Stomach smooth muscle (tissue), 2 donors: ENCODE measurements around the gene SRBD1.

Experiments
- H3K27ac ChIP-seq: one replicate; pipeline ENCODE4 v1.7.0; 2013; ENCODE audit warnings: mild to moderate bottlenecking, low read length, inconsistent platforms
- H3K27me3 ChIP-seq, 2 donors: one replicate each; pipeline ENCODE4 v1.7.0; 2013; ENCODE audit warnings: low read length in 2 of 2; ENCODE audit not compliant: insufficient read depth in 2 of 2, control insufficient read depth in 1 of 2
- H3K36me3 ChIP-seq, 2 donors: one replicate each; pipeline ENCODE4 v1.7.0; 2013; ENCODE audit warnings: low read length in 2 of 2; ENCODE audit not compliant: control insufficient read depth in 2 of 2, insufficient read depth in 2 of 2
- H3K4me1 ChIP-seq: one replicate; pipeline ENCODE4 v1.7.0; 2013; ENCODE audit warnings: low read length; ENCODE audit not compliant: control insufficient read depth, insufficient read depth
- H3K4me3 ChIP-seq, 2 donors: one replicate each; pipeline ENCODE4 v1.7.0; 2013; ENCODE audit warnings: low read length in 2 of 2
- H3K9ac ChIP-seq, 2 donors: one replicate each; pipeline ENCODE4 v1.7.0; 2013; ENCODE audit warnings: low read length in 2 of 2, mild to moderate bottlenecking in 1 of 2
- H3K9me3 ChIP-seq, 2 donors: one replicate each; pipeline ENCODE4 v1.7.0; 2013; ENCODE audit warnings: low read length in 2 of 2; ENCODE audit not compliant: control insufficient read depth in 2 of 2
- donor health status: healthy.
- donor health status: Pancreatic carcinoma.

The SRBD1 gene, protein sequence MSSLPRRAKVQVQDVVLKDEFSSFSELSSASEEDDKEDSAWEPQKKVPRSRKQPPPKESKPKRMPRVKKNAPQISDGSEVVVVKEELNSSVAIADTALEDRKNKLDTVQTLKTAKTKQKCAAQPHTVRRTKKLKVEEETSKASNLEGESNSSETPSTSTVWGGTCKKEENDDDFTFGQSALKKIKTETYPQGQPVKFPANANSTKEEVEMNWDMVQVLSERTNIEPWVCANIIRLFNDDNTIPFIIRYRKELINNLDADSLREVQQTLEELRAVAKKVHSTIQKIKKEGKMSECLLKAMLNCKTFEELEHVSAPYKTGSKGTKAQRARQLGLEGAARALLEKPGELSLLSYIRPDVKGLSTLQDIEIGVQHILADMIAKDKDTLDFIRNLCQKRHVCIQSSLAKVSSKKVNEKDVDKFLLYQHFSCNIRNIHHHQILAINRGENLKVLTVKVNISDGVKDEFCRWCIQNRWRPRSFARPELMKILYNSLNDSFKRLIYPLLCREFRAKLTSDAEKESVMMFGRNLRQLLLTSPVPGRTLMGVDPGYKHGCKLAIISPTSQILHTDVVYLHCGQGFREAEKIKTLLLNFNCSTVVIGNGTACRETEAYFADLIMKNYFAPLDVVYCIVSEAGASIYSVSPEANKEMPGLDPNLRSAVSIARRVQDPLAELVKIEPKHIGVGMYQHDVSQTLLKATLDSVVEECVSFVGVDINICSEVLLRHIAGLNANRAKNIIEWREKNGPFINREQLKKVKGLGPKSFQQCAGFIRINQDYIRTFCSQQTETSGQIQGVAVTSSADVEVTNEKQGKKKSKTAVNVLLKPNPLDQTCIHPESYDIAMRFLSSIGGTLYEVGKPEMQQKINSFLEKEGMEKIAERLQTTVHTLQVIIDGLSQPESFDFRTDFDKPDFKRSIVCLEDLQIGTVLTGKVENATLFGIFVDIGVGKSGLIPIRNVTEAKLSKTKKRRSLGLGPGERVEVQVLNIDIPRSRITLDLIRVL

DNA sequence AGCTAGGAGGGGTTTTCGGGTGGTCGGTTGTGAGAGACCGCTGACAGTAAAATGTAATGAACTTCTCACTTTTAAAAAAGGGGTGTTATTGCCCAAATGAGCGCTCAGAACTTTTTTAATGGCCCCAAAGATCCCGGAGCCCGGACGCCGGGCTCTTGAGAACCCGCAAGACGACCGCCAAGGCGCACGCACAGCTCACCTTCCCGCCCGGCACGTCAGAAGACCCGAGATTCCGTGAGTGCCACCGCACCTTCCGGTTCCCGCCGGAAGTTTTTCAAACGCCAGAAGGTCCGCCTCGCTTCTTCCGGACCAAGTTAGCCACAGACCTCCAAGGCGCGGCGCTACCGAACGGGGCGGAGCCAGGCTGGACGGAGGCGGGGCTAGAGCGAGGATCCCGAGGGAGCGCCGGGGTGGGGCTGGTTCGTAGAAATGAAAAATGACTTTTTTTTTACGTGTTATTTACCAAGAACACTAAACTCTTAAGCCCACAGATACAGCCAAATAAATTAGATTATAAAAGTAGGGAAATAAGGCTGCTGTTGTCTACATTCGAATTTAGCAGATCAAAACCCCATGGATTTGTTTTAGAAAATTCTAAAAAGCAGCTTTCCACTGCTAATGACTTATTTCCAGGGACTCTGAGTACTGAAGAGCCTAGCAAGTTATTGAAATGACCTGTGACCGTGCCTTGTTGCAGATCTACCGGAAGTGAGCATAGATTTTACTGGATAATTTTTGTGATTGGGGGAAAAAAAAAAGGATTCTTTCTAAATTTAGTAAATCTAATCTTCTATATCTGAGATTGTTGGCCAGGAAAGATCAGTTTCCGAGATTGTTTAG lies at the start of gene SRBD1:
Gene SRBD1, minus strand, starts transcription at position 248 of the 840 bp plus-strand sequence. CDS start 5,826 bp downstream, outside the sequence.
- H3K9ac ChIP-seq, result peak within 1 kb of the TSS; percentile 80 to 84
- H3K36me3 ChIP-seq, result no peaks in the 10 kb centered on the region
- H3K4me1 ChIP-seq, result peaks cover 4% of the 10 kb centered on the region
- peak within 1 kb of the TSS; percentile 79 for H3K27ac ChIP-seq
- H3K27me3 ChIP-seq, result no peaks in the 10 kb centered on the region
- no peaks in the 10 kb centered on the region for H3K9me3 ChIP-seq
- peak within 1 kb of the TSS; percentile 67 to 89 for H3K4me3 ChIP-seq

DNA sequence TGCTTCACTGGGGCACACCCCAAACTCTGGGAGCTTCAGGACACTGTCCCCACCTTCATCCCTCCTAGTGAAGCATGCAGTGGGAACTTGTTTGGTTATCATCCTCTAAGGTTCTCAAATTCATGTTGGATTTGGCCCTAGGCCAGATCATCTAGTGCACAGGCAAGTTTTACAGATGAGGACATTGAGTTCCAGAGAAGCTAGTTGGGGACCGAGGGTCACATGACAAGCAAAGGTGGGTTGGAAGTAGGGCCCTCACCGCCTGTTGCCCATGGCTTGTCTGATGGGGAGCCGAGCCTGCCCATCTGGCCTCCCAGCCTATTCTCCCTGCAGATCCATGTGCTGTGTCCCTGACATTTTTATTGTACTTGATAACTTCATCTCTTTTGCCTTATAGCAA lies 43.2 kb upstream of the SRBD1 start:
- peaks cover 37% of the 10 kb centered on the region for H3K4me1 ChIP-seq

DNA sequence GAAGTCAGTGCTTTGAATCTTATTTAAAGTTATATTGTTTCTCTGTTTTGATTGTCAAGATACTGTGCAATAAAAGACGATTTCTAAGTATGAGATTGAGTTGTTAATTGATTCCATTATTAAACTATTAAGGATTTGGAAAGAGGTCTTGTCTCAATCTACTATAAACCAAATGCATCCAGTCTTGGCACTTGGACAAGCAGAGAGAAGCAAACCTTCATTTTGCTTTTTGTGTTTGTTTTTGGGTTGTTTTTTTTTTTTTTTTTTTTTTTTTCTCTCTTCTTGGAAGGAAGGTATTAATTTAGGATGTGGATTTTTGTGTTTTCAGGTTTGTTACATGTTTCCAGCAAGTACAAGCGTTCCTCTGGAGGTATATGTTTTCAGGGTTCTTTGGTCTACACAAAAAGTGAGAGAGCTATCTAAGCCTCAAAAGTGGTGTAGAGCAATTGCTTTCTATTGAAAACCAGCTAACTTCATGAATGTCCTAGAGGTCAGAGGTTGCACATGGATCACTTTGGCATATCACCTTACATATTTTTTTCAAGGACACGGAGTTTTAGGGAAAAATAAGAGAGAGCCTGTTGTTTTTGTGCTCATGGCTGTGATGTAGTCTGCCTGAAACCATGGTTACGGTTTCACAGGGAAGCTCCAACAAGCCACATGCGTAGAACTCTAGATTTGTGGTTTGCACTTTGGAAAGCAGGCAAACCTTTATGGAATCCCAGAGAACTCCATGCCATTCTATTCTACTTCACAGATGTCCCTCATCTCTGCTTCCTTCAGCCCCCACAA lies 42.3 kb upstream of the SRBD1 start:
- no peaks in the 10 kb centered on the region for H3K27me3 ChIP-seq
- H3K9ac ChIP-seq, result peak overlapping the region in 1 of 2 donors; percentile 74
- H3K27ac ChIP-seq, result no peak overlapping the region
- H3K9me3 ChIP-seq, result no peaks in the 10 kb centered on the region
- peak overlapping the region; percentile 58 to 88 for H3K4me3 ChIP-seq
- H3K36me3 ChIP-seq, result no peaks in the 10 kb centered on the region
- peaks cover 46% of the 10 kb centered on the region for H3K4me1 ChIP-seq

More for the DNA sequence above, 43.2 kb upstream of the SRBD1 start:
- Histone ChIP-seq H3K9me3 (no peaks in the 10 kb centered on the region), H3K4me3 (peak overlapping the region in 1 of 2 donors; percentile 35), H3K9ac (no peak overlapping the region), H3K36me3 (no peaks in the 10 kb centered on the region), H3K27me3 (no peaks in the 10 kb centered on the region), H3K27ac (no peak overlapping the region)

DNA sequence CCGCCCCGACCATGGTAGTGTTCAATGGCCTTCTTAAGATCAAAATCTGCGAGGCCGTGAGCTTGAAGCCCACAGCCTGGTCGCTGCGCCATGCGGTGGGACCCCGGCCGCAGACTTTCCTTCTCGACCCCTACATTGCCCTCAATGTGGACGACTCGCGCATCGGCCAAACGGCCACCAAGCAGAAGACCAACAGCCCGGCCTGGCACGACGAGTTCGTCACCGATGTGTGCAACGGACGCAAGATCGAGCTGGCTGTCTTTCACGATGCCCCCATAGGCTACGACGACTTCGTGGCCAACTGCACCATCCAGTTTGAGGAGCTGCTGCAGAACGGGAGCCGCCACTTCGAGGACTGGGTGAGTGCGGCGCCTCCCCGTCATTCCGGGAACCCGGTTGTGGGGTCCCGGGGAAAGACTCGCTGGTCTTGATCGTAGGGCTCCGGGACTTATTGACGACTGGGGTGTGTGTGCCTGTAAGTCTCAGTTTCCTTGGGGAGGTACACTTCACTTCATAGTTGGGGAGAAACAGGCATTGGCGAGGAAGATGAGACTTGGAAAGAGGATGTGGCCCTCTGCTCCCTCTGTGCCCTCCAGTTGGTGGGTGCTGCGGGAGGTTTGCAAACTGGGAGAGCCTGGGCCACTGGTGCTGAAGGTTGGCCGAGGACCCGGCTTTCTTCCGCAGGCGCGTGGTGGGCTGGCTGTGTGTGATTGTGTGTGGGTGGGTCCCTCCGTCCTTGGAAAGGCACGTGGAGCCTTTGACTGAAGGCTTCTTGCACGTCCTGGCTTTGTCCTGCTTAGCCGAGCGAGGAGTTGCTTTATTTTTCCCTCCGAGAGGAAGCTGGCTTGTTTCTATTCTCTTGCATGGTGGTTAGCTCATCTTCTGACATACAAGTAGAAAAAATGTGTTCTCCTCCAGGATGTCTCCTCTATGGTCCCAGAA lies 41.3 kb upstream of the SRBD1 start:
- H3K27ac ChIP-seq, result peak overlapping the region; percentile 86
- no peaks in the 10 kb centered on the region for H3K36me3 ChIP-seq
- no peaks in the 10 kb centered on the region for H3K9me3 ChIP-seq
- peak overlapping the region; percentile 58 to 88 for H3K4me3 ChIP-seq
- peak overlapping the region; percentile 74 to 78 for H3K9ac ChIP-seq
- H3K4me1 ChIP-seq, result peaks cover 39% of the 10 kb centered on the region
- no peaks in the 10 kb centered on the region for H3K27me3 ChIP-seq

DNA sequence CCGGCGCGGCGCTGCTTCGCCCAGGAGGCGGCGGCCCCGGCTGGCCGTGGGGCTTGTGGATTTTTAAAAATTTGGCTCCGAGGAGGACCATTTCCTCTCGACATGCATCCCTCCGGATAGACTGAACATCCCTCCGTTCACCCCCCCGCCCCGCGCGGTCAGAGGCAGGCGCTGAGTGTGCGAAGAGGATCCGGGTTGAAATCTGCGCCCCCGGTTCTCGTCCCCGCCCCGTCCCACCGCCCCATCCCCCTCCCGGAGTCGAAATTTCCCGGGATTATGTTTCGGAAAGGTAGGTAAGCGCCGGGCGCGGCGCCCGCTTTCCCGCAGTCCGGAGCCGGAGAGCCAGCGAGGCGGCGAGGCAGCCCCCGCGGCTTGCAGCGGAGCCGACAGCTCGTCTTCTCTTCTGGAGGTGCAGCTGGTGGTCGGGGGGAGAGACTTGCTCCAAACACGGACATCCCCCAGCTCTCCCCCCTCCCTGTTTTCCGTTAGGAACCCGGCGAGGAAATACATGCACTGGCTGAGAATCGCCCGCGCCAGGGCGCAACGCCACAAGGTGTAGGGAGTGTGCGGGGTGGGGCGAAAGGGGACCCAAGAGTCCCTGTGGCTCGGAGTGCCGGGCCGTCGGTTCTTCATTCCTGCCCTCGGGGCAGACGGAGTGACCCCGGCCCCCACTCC lies 40.5 kb upstream of the SRBD1 start, which contains the start of gene PRKCE:
Gene PRKCE, plus strand, starts transcription at position 261 of the 675 bp plus-strand sequence.
- Histone ChIP-seq H3K27me3 (no peaks in the 10 kb centered on the region), H3K9me3 (no peaks in the 10 kb centered on the region), H3K4me1 (peaks cover 39% of the 10 kb centered on the region)

DNA sequence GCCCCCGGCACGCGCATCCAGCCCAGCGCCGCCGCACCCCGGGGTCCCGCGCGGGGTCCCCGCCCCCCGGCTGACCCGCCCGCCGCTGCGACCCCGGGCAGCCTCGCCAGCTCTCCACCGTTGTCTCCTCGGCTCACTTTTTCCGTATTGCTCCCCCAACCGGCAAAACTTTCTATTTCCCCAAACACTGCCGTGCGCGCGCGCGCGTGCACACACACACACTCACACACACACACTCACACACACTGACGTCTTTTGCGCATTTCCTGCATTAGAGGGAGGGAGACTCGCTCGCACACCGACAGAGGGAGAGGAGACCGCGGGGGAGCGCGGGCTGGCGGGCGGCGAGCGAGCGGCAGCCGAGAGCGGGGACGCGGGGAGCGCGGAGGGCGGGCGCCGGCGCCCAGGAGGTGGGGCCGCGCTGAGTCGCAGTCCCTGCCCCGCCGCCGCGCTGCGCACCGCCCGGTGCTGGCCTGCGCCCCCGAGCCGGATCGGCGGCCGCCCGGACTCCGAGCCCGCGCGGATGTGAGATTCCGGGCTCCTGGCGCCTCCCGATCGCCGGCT lies 39.9 kb upstream of the SRBD1 start:
- Histone ChIP-seq H3K9ac (peak overlapping the region; percentile 86 to 88), H3K4me1 (peaks cover 39% of the 10 kb centered on the region), H3K4me3 (peak overlapping the region; percentile 80 to 88), H3K9me3 (no peaks in the 10 kb centered on the region), H3K36me3 (no peaks in the 10 kb centered on the region), H3K27me3 (no peaks in the 10 kb centered on the region), H3K27ac (peak overlapping the region; percentile 94)

More for the DNA sequence above, 40.5 kb upstream of the SRBD1 start, which contains the start of gene PRKCE:
- Histone ChIP-seq H3K9ac (peak within 1 kb of the TSS; percentile 86 to 88), H3K36me3 (no peaks in the 10 kb centered on the region), H3K4me3 (peak within 1 kb of the TSS; percentile 80 to 88), H3K27ac (peak within 1 kb of the TSS; percentile 94)

DNA sequence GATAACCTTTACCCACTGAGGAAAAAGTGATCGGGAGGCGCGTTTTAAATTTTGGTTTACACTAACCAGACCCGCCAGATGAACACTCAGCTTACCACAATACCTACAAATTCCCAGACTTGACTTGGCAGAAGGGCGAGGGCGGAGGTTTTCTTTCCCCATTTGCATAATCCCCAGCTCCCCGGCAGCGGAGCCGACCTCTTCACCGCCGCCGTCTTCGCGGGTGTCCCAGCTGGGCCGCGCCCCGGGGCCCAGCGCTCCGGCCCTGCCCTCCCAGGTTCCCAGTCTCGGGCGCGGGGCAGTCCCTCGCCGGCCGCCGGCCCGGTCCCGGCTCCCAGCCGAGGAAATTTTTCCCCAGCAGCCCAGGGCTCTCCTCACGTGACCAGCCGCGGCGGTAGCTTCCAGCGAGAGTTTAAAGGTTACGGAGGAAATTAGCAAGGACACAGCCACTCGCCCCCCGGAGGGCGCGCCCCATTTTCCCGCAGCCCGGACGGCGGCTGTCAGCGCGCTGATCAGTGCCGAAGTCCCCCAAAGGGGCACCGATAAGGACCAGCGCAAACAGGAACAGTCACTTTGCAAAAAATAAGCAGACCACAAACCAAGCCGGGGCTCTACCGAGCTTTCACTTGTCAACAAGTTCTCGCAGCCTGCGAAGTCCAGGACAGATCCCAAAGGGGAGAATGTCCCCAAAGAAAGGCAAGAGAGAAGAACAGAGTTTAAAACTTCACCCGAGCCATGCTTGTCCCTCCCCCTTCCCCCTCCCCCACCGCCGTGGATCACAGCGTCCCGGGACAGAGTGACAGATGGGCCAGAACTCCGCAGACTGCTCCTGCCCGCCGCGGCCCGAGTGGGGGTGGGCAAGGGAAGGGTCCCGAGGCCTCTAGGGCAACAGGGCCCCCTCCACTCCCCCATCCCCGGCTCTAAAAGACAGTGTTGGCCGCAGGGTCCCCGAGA lies 39.1 kb upstream of the SRBD1 start:
- Histone ChIP-seq H3K36me3 (no peaks in the 10 kb centered on the region), H3K27me3 (no peaks in the 10 kb centered on the region), H3K9ac (peak overlapping the region; percentile 86 to 88), H3K27ac (peak overlapping the region; percentile 94), H3K4me3 (peak overlapping the region; percentile 80 to 88), H3K9me3 (no peaks in the 10 kb centered on the region), H3K4me1 (peaks cover 39% of the 10 kb centered on the region)

DNA sequence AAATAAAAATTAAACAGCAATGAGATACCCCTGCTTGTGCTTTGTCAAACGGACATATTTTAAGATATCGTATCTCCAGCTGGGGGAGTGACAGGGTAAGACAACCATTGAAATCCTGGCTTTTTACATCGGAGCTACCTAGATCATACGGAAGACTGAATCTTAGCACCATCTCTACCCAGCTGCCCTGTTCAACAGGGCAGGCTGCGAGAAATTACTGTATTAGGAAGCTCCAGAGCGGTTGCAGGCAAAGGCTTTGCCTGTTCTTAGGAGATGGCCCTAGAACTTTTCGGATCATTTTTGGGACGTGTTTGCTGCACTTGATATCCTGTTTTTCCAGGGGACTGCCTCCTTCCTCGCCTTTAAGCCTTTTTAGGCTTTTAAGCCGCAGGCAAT lies 38.4 kb upstream of the SRBD1 start:
- Histone ChIP-seq H3K4me1 (peaks cover 33% of the 10 kb centered on the region), H3K4me3 (peak overlapping the region; percentile 80 to 88), H3K27ac (peak overlapping the region; percentile 94), H3K9me3 (no peaks in the 10 kb centered on the region), H3K36me3 (no peaks in the 10 kb centered on the region), H3K9ac (peak overlapping the region; percentile 86 to 88), H3K27me3 (no peaks in the 10 kb centered on the region)
